HL-60 (cell line): ENCODE measurements around the gene MYBPC2.

Experiments
- GABPA ChIP-seq: IDR thresholded peaks from 2 replicates; pipeline ENCODE4 v1.6.1; 2012; ENCODE audit warnings: low read depth
- POLR2AphosphoS5 ChIP-seq: IDR thresholded peaks from 2 replicates; pipeline ENCODE4 v1.6.1; 2012; ENCODE audit warnings: low read depth
- TF ChIP-seq, protein P1 (sequence below): IDR thresholded peaks from one replicate; pipeline ENCODE4 v1.5.1; 2011; ENCODE audit warnings: low read length, control low read depth, inconsistent platforms; ENCODE audit not compliant: insufficient read depth
- TF ChIP-seq, protein P2 (sequence below): IDR thresholded peaks from 2 replicates; pipeline ENCODE4 v1.6.1; 2012; ENCODE audit warnings: low read depth; ENCODE audit not compliant: insufficient replicate concordance

DNA sequence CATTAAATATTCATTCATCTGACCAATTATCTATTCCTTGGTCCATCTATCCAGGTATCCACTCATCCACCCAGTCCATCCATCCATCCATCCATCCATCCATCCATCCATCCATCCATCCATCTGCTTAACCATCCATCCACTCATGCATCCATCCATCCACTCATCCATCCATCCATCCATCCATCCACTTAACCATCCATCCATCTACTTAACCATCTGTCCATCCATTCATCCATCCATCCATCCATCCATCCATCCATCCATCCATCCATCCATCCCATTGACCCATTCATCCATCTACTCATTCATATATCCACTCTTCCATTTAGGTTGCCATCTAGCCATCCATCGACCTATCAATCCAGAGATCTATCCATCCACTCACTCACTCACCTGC, 11.4 kb downstream of the MYBPC2 start:
- TF ChIP-seq, protein P1, sequence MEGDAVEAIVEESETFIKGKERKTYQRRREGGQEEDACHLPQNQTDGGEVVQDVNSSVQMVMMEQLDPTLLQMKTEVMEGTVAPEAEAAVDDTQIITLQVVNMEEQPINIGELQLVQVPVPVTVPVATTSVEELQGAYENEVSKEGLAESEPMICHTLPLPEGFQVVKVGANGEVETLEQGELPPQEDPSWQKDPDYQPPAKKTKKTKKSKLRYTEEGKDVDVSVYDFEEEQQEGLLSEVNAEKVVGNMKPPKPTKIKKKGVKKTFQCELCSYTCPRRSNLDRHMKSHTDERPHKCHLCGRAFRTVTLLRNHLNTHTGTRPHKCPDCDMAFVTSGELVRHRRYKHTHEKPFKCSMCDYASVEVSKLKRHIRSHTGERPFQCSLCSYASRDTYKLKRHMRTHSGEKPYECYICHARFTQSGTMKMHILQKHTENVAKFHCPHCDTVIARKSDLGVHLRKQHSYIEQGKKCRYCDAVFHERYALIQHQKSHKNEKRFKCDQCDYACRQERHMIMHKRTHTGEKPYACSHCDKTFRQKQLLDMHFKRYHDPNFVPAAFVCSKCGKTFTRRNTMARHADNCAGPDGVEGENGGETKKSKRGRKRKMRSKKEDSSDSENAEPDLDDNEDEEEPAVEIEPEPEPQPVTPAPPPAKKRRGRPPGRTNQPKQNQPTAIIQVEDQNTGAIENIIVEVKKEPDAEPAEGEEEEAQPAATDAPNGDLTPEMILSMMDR: no peak
- TF ChIP-seq POLR2AphosphoS5: no peak
- TF ChIP-seq, protein P2, sequence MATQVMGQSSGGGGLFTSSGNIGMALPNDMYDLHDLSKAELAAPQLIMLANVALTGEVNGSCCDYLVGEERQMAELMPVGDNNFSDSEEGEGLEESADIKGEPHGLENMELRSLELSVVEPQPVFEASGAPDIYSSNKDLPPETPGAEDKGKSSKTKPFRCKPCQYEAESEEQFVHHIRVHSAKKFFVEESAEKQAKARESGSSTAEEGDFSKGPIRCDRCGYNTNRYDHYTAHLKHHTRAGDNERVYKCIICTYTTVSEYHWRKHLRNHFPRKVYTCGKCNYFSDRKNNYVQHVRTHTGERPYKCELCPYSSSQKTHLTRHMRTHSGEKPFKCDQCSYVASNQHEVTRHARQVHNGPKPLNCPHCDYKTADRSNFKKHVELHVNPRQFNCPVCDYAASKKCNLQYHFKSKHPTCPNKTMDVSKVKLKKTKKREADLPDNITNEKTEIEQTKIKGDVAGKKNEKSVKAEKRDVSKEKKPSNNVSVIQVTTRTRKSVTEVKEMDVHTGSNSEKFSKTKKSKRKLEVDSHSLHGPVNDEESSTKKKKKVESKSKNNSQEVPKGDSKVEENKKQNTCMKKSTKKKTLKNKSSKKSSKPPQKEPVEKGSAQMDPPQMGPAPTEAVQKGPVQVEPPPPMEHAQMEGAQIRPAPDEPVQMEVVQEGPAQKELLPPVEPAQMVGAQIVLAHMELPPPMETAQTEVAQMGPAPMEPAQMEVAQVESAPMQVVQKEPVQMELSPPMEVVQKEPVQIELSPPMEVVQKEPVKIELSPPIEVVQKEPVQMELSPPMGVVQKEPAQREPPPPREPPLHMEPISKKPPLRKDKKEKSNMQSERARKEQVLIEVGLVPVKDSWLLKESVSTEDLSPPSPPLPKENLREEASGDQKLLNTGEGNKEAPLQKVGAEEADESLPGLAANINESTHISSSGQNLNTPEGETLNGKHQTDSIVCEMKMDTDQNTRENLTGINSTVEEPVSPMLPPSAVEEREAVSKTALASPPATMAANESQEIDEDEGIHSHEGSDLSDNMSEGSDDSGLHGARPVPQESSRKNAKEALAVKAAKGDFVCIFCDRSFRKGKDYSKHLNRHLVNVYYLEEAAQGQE: no peak
- TF ChIP-seq GABPA: no peak
